D341Med (cell line): Measurements from ENCODE around the gene POMGNT2.

ENCODE experiments used
- DNase-seq: peaks from one replicate; pipeline ENCODE4 v3.0.0; 2012; ENCODE audit warnings: low spot score

The POMGNT2 gene

DNA sequence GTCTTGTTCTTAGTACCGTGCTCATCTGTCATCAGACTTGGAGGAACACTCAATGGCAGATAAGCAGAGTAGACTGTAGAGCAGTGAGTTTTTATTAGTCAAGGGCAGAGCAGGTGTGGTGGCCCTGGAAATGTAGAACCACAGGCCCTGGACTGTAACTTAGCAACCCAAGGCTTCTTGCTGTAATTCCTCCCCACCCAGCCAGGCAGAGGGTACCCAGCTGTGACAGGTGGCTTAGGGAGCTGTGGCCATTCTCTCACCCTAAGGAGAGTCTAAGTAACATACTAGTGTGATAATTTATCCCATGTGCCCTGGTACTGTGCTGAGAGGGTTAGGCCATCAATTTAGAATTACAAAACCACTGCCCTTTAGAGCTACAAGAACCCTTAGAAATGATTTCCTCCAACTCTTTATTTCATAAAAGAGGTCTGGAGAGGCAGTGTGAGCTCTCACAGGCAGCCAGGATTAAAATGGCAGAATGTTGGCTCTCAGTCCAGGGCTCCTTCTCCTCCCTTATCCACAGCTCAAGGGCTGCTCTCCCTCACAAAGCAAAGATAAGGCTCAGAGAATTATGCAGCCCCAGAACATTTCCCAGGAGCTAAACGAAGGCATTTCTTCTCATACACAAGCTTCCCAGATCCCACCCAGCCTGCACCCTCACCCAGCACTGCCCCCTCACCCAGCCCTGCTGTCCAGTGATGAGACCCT lies 3.0 kb downstream of the POMGNT2 start:
- no peak for DNase-seq

DNA sequence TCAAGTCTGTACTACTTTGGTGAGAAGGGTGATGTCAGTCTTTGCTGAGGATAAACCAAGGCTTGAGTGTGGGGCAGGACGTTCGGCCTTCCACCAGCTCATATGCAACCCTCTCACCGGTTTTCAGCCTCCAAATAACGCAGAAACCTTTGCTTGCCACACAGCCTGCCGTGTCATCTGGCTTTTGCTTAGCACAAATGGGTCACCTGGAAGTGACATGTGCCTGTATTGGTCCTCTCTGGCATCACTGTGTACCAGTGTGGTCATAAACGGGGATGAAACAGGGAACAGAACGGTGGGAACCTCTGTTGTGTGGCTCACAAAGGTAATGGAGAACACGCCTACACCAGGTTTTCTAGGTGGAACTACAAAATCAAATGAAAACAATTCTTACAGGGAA lies 7.1 kb downstream of the POMGNT2 start:
- no peak for DNase-seq

DNA sequence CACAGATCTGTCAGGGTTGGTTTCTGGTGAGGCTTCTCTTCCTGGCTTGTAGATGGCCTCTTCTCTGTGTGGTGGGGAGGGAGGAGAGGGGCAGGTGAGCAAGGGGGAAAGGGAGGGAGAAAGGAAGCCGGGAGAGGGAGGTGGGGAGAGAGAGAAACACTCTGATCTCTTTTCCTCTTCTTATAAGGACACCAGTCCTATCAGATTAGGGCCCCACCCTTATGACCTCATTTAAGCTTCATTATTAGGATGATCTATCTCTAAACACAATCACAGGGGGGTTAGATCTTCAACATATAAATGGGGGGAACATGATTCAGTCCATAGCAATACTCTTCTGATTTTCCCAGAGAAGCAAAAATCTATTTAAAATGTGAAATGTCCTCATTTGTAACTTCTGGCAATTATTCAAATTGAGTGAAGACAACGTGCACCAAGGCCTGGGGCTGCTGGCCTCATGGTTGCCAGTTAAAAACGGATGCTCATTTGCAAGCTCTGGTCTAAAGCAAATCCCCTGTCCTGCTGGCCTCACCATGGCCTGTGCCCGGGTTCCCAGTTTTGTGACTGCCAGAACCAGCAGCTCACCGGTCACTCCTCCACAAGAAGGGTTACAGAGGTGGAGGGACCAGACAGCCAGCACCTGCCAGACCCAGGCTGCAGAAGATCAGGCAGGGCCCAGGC lies 8.3 kb downstream of the POMGNT2 start:
- DNase-seq, result no peak

DNA sequence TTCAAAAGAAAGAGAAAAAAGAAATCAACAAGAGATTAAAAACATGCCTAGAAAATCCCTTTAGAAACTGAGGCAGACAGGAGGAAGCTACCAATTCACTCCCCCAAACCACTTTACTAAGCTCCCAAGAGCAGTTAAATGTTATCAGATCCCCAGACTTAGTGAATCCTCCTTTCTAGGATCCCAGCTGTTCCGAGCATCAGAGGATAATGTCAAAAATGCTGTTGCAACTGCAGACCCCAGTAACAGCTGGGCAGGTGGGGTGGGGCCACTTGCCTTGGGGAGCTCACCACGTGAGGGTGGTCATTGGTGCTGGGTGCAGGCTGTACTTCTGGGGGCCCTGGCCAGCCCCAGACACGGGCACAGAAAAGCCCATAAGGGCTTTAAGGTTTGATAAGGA lies 9.1 kb downstream of the POMGNT2 start:
- no peak for DNase-seq

DNA sequence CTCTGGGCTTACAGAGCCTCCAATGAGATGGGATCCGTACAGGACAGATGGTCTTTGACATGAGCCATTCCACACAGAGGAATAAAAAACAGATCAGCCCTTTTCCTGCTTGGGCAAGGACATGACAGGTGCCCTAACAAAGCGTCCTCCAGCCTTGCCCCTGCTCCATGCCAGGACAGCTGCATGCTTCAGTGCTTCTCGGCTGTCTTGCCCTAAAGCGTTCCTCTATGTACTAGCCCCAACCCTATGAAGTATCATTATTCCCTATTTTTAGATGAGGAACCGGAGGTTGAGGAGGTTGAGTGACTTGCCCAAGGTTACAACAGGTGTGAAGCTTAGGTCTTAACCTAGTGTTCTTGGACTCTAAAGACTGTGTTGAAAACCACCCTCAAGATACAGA lies 10.5 kb downstream of the POMGNT2 start:
- DNase-seq, result no peak

DNA sequence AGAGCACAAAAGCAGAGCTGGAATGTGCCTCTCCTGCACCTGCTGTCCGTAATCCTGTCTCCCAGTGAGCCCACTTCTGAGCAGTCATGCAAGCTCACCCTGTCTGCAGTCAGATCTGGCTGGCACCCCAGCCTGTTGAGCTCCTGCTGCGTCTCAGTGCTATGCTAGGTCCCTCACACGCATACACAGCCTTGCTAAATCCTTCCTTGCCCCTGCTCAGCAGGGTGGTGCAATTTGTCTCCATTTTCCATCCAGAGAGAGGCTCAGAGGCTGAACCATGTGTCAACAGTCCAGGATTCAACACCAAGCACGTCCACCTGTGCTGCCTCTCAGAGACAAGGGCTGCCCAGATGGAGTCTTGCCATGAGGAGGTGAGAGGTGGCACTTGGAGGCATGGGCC lies 11.0 kb downstream of the POMGNT2 start:
- DNase-seq, result peak; percentile 69

DNA sequence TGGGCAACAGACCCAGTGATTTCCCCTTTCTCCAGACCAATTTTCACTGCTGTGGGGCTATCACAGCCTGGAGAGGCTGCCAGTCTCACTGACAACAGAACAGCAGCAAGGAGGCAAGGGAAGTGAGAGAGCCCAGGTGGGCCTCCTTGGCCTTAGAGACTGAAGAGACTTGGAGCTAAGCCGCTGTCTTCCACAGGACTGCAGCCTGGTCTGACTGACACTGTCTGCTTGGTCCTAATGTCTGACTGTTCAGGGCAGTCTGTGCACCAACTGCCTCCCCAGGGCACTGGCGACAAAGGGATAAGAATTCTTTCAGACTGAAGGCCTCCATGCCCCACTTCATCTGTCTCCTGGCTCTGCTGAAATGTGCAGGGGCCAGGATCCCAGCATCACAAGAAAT lies 11.5 kb downstream of the POMGNT2 start:
- DNase-seq, result peak; percentile 63

DNA sequence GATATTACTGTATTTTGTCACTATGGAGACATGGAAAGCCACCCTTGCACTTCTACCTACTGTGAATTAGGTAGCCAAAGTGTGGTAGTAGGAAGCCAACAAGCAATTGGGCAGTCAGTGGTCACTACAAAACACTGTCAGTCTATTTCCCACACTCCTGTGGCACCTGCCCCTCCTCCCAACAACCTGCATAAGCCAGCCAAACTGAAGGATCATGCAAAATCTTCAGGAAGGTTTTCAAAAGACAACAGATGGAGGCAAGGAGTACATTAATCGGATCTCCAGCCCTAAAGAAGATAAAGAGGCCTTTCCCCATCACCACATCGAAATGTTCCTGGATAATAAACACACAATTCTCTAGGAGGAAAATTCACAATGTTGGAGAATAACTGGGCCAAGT lies 11.9 kb downstream of the POMGNT2 start:
- peak; percentile 58 for DNase-seq

DNA sequence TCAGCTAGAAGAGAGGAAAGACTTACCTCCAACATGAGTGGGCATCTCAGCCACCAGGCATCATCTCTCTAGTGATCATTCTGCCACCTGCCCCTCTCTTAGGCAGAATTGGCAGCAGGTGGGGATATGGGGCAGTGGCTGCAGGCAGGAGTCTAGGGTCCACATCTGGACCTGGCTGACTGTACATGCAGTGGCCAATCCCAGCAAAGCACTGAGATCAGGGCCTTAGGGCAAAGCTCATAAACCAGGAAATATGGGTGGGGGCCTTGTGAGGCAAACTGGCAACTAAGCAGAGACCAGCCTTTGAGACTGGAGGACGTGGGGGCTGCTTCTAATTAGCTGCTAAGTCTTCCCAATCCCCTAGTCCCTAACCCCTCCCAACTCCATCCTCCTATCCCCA lies 12.9 kb downstream of the POMGNT2 start:
- DNase-seq, result peak; percentile 56

DNA sequence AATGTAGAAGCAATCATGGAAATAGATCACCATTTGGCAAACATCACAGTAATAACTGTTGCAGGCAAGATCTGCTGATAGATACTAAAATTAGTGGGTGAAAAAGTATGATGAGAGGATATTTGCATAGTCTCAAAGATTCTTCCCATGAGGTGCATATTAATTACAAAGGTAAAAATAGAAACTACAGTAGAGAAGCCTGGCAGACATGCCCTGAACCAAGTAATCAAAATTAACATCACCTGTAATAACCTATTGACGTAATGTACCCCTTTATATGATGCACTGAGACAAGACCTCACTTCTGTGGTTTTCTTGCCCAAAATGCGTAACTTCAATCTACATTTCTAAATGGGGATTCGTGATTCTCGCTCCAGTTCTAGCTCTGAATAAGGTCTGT lies 14.4 kb downstream of the POMGNT2 start:
- no peak for DNase-seq

DNA sequence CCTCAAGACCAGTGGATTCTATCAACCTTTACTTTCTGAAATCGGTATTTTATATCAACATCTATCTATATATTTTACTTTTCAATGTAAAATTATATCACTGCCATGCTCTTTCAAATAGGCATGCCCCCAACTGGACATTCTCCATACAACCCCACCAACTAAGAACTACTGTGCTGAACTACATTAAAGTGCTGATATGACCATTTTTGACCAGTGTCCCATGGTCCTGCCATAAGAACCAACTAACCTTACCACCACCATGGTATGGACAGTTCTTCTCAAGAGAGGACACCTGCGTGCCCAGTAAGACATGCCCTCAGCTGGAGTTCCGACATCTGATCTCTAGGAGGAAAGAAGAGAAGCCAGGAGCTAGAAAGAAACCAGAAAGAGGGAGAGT lies 15.6 kb downstream of the POMGNT2 start:
- DNase-seq, result no peak

DNA sequence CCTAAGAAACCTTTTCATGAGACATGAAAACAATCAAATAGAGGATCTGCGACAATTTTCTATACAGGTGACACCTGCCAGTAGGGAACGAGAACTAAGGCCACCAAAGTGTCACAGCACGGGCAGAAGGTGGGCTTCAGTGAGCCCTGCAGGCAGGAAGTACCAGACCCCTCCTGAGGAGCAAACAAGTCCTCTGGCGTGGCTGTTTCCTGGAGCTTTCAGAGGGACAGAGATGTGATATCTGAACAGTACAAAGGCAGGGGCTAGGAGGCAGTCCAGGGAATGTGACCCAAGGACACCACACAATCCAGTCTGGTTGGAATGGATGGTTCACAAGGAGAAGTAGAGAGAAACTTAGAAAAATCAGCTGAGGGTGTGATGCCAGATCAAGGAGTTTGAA lies 16.8 kb downstream of the POMGNT2 start:
- no peak for DNase-seq

DNA sequence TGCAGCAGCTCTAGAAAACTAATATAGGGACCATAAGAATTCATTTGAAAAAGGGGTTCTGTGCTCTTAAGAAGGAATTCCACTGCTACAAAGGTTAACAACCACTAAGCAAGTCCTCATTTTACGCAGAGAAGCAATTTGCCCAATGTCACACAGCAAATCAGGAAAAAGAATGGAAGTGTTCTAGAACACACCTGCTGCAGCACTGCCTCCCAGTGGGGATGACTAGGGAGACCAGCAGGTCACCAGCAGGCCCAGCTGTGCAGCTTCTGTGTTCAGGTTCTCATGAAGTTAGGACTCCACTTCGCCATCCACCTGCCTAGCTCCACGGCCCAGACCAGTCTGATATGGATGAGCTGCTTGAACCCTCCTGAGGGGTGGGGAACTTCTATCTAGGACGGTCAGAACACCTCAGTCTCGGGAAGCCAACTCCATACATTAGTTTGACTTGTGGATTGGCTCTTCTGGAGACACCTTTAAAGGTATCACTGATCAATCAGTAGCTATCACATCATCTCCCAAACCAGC lies 18.6 kb downstream of the POMGNT2 start:
- DNase-seq, result no peak

DNA sequence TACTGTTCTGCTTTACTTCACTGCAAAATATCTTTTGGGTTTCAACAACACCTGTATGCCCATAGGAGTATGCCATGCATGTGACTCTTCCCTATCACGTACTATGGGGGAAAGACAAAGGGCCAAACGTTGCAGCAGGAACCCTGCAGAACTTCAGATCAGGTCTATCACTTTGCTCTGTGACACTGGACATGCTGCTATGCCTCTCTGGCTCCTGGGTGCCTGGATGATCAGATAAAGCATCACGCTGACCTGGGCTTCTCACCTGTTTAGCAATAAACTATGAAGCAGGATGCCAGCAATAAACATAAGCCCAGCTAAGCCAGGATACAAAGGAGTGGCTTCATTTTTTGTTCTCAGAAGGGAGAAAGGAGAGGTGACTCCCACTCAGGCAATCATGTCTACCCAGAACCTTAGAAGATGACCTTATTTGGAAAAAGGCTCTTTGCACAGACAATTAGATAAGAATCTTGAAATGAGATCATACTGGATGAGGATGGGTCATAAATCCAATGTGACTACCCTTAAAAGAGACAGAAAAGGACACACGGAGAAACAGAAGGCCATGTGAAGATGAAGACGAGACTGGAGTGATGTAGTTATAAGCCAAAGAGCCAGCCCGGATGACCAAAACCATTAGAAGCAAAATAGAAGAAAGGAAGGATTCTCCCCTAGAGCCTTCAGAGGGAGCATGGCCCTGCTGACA lies 19.3 kb downstream of the POMGNT2 start:
- DNase-seq, result no peak

DNA sequence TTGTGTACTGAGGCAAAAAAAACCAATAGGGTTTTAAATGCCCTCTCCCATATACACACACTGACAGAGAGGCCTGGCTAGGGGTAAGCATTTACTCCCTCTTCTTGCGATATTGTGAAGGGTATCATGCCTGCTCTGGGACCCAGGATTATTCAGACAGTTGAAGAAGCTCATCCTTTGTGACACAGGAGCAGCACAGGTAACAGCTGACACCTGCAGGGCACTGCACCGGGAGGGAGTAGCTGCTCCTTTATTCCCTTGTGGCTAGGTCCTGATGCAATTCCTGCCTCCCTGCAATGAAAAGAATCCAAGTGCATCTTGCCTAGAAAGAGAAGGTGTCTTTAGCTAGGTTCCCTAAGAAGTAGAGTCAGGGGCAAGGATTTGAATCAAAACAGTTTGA lies 23.4 kb downstream of the POMGNT2 start:
- DNase-seq, result no peak

DNA sequence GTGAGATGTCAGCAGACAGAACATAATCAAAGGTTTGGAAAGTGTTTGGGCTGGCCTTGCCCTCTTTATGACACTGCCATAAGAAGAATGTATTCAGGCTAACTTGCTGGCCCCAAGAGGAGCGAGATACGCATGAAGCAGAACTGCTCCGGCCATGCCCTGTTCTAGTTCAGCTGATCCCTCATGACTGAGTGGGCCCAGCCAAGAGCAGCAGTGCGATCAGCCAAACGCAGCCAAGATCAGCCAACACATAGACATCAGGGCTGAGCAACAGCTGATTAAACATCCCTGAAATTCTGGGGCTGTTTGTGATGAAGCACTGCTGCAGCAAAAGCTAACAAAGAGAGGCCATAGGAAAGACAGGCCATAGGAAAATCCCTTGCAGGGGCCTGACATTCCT lies 24.1 kb downstream of the POMGNT2 start:
- DNase-seq, result no peak

DNA sequence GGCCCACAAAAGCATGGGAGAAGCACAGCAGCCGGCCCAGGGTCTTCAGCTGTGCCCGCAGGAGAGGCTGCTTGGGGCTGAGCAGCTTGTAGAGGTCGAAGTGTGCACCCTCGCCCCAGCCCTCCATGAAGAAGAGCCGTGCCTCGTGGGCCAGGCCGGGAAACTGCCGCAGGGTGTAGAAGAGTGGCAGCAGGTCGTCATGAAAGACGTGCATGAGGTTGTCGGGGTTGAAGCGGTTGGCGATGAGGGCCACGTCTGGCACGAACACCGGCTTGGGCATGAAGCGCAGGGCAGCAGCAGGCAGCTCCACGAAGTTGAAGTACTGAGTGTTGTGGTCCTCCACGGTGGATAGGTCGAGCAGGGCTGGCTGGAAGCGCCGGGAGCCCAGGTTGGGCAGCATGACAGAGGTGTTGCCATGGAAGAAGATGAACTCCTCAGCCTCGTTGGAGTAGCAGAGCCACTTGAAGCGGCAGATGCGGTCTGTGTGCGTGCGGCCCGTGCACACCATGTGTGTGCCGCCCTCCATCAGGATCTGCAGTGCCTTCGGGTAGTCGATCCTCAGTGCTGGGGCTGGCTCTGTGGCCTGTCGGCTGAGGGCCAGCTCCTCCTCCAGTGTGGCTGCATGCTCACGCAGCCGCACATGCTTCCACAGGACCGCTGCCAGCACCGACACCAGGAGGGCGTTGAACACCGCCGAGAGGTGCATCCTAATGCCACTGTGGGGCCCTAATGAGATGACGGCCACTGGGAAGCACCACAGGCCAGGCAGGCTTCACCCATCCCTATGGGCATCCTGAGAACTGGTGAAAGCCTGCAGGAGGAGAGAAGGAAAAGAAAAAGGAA lies 24.9 kb downstream of the POMGNT2 start:
- no peak for DNase-seq

DNA sequence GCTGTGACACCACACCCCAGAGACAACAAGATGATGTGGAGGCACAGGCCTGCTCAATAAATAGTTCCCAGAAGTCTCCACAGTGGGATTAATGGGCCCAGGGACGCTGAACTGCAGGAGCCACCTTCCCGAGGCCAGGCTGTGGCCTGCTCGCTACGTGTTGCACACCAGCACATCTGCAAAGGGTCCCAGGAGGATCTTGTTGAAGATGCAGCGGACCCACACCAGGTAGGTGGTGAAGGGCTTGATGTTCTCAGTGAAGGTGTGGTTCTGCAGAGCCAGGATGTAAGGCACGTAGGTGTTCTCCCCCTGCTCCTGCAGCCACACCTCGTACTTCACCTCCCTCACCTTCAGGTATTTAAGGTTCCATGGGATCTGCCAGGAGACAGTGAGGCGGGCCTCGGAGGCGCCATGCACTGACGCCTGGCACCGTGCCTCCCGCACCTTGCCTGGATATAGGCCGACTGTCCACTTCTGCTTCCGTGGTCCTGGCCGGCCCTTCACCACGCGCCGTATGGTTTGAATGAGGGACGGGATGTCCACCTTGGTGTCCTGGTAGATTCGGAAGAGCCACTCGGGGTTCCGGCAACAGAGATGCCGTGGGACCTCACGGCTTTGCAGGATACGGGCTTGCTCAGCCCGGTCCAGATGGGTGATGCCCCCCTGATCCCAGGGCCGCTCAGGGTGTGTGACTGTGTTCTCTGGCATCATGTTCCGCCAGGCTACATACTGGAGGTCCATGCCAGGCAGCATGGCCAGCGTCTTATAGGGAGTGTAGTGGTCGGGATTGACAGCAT lies 26.1 kb downstream of the POMGNT2 start:
- DNase-seq, result no peak

DNA sequence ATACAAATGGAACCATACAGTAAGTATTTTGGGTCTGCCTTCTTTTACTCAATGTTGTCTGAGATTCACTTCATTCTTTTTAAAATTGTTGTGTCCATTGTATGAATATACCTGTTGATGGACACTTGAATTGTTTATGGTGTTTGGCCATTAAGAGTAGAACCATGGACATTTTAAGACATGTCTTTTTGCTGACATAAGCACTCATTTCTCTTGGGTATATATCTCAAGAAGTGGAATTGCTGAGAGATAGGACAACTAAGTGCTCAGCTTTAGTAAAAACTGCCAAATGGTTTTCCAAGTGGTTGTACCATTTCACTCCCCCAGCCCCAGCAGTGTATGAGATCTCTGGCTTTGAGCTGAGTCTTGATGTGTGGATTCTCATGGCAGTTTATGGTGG lies 28.2 kb downstream of the POMGNT2 start:
- DNase-seq, result no peak

DNA sequence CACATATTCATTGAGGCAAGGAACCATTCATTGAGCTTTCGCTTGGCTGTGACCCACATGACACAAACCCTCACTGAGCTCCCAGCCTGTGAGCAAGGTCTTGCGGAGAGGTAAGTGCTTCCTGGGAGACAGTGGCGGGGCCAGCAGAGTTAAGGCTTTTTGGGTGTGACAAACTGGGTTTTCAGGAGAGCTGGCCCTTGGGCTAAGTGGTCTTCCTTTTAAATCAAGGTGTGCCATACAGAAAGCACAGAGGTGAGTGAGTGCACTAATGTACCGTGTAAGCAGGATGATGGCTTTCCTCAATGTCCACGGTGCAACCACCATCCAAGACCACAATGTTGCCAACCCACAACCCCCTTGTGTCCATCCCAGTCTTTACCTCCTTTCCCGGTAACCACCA lies 28.6 kb downstream of the POMGNT2 start:
- DNase-seq, result no peak

DNA sequence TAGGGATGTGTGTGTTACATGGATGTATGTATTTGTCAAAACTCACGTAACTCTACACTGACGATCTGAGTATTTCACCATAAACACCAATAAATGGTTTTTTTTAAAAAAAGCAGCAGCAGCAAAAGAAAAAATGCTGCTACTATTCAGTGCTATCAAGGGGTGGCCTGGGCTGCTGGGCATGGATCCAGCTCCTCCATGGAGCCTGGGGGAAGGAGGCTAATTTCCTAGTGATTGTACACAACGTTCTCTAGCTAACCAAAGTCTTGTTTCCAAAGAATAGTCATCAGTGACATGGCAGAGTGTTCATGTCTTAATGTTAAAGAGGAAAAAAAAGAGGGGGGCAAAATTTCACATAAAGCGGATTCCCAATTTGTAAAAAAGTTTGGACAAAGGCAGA lies 29.0 kb downstream of the POMGNT2 start:
- no peak for DNase-seq
